ENCODE measurements around the gene ITGB1.

The ITGB1 gene

DNA sequence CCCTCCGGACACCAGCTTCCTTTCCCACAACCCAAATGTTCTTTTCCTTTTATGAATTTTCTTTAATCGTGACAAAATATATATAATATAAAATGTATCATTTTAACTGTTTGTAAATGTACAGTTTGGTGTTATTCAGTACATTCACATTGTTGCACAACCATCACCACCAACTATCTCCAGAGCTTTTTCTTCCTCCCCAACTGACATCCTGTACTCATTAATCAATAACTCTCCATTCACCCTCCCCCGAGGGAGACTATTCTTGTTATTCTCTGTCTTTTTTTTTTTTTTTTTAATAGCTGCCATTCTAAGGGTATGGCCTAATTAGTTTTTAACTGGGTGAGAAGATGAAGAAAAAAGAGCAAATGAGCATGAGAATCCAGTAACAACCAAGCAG, 30.6 kb upstream of the ITGB1 start:
- peaks cover 16% of the 10 kb centered on the region for H3K4me1 ChIP-seq (ENCODE audit: control insufficient read depth, insufficient read depth, low read length)
- H3K36me3 ChIP-seq (ENCODE audit: control insufficient read depth, insufficient read depth, low read length), result no peaks in the 10 kb centered on the region
- no peak overlapping the region for H3K27ac ChIP-seq (ENCODE audit: low read depth, low read length)
- H3K4me3 ChIP-seq (ENCODE audit: low read depth, low read length), result no peak overlapping the region
- H3K27me3 ChIP-seq (ENCODE audit: control insufficient read depth, insufficient read depth, low read length), result no peaks in the 10 kb centered on the region
- peaks cover 11% of the 10 kb centered on the region for H3K9me3 ChIP-seq (ENCODE audit: control insufficient read depth, insufficient read depth, low read depth, low read length)
- H3K9ac ChIP-seq (ENCODE audit: low read length), result no peak overlapping the region

DNA sequence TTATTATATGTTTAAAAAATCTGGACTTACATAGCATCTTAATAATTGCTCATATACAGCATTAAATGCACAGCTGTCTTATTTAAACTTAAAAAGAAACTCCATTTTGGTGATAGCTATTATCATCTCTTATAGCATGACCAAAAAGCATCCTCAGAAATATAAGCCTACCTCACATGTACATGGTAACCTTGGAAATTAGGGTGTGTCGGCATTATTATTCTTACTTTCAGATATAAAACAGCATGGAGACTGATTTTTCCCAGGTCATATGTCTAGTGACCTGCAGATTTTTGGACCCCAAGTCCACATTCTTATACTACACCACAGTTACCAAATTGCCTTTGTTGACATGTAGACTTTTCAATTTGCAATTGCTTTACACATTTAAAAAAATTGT, 29.1 kb upstream of the ITGB1 start:
- Histone ChIP-seq H3K4me1 (ENCODE audit: control insufficient read depth, insufficient read depth, low read length) (peaks cover 29% of the 10 kb centered on the region), H3K27ac (ENCODE audit: low read depth, low read length) (no peak overlapping the region), H3K9me3 (ENCODE audit: control insufficient read depth, insufficient read depth, low read depth, low read length) (peaks cover 10% of the 10 kb centered on the region), H3K27me3 (ENCODE audit: control insufficient read depth, insufficient read depth, low read length) (no peaks in the 10 kb centered on the region), H3K9ac (ENCODE audit: low read length) (no peak overlapping the region), H3K36me3 (ENCODE audit: control insufficient read depth, insufficient read depth, low read length) (no peaks in the 10 kb centered on the region), H3K4me3 (ENCODE audit: low read depth, low read length) (no peak overlapping the region)

DNA sequence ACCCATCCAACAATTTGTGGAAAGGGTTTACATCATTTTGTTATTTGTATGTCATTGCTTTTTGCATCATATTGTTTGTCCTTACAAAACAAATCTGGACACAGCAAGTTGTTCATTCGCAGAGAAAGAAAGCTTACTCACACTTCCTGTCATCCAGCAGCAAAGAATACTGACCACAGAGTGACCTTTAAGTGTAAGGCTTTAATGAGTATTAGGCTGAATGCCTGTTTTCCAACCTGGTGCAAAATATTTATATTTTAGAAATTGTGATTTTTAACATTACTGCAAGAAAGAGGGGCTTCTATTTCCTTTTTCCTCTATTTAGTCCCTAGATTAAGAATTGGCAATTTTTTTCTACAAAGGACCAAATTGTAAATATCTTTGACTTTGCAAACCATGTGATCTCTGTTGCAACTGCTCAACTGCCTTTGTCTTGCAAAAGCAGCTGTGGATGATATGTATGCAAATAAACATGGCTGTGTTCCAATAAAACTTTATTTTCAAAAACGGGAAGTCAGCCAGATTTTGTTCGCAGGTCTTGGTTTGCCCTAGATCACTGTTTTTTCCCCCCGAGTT, 27.8 kb upstream of the ITGB1 start:
- peaks cover 41% of the 10 kb centered on the region for H3K4me1 ChIP-seq (ENCODE audit: control insufficient read depth, insufficient read depth, low read length)
- H3K9ac ChIP-seq (ENCODE audit: low read length), result no peak overlapping the region
- no peak overlapping the region for H3K27ac ChIP-seq (ENCODE audit: low read depth, low read length)

DNA sequence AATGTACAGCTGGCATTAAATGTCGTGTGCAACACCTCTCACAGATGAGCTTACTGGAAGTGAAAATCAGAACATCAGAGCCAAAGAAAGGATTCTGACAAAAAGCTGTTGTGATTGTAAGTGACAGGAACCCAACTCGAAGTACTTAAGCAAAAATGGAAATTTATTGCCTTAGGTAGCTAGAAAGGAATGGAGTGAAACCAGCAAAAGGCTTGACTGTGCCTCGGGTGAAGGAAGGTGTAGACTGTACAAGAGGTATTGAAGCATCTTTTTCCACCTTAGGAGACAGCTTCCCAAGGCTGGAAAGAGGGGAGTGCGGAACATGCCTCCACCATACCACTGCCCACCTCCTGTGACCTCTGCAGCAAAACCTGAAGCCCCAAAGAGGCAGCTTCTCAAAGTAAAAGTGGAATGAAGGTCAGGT, 27.3 kb upstream of the ITGB1 start:
- no peak overlapping the region for H3K27ac ChIP-seq (ENCODE audit: low read depth, low read length)
- peaks cover 44% of the 10 kb centered on the region for H3K4me1 ChIP-seq (ENCODE audit: control insufficient read depth, insufficient read depth, low read length)
- H3K27me3 ChIP-seq (ENCODE audit: control insufficient read depth, insufficient read depth, low read length), result no peaks in the 10 kb centered on the region
- H3K9me3 ChIP-seq (ENCODE audit: control insufficient read depth, insufficient read depth, low read depth, low read length), result no peaks in the 10 kb centered on the region
- no peak overlapping the region for H3K9ac ChIP-seq (ENCODE audit: low read length)
- H3K4me3 ChIP-seq (ENCODE audit: low read depth, low read length), result no peak overlapping the region
- H3K36me3 ChIP-seq (ENCODE audit: control insufficient read depth, insufficient read depth, low read length), result no peaks in the 10 kb centered on the region

More for the DNA sequence above, 27.8 kb upstream of the ITGB1 start:
- Histone ChIP-seq H3K27me3 (ENCODE audit: control insufficient read depth, insufficient read depth, low read length) (no peaks in the 10 kb centered on the region), H3K4me3 (ENCODE audit: low read depth, low read length) (no peak overlapping the region), H3K36me3 (ENCODE audit: control insufficient read depth, insufficient read depth, low read length) (no peaks in the 10 kb centered on the region), H3K9me3 (ENCODE audit: control insufficient read depth, insufficient read depth, low read depth, low read length) (peaks cover 3% of the 10 kb centered on the region)

DNA sequence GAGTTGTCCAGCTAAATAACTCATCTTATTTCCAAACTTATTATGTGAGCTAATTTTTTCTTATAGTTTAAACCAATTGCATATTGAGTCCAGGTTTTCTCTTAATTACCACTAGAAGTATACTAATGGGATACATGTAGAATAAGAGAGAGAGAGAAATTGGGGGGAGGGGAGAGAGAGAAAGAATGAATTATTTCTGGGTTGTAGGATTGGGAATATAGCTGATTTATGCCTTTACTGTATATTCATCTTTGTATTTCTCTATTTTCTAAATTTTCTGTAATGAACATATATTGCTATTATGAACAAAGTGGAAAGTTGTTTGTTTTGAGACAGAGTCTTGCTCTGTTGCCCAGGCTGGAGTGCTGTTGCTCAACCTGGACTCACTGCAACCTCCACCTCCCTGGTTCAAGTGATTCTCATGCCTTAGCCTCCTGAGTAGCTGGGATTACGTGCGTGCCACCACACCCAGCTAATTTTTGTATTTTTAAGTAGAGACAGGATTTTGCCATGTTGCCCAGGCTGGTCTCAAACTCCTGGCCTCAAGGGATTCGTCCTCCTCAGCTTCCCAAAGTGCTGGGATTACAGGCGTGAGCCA, 26.1 kb upstream of the ITGB1 start:
- no peaks in the 10 kb centered on the region for H3K27me3 ChIP-seq (ENCODE audit: control insufficient read depth, insufficient read depth, low read length)
- no peak overlapping the region; the same call in 1 of the 2 replicates for H3K4me3 ChIP-seq (ENCODE audit: low read depth, low read length)
- no peak overlapping the region for H3K9ac ChIP-seq (ENCODE audit: low read length)
- H3K36me3 ChIP-seq (ENCODE audit: control insufficient read depth, insufficient read depth, low read length), result no peaks in the 10 kb centered on the region
- H3K9me3 ChIP-seq (ENCODE audit: control insufficient read depth, insufficient read depth, low read depth, low read length), result no peaks in the 10 kb centered on the region
- H3K27ac ChIP-seq (ENCODE audit: low read depth, low read length), result peak overlapping the region; percentile 56; the same call in 1 of the 2 replicates
- H3K4me1 ChIP-seq (ENCODE audit: control insufficient read depth, insufficient read depth, low read length), result peaks cover 47% of the 10 kb centered on the region

DNA sequence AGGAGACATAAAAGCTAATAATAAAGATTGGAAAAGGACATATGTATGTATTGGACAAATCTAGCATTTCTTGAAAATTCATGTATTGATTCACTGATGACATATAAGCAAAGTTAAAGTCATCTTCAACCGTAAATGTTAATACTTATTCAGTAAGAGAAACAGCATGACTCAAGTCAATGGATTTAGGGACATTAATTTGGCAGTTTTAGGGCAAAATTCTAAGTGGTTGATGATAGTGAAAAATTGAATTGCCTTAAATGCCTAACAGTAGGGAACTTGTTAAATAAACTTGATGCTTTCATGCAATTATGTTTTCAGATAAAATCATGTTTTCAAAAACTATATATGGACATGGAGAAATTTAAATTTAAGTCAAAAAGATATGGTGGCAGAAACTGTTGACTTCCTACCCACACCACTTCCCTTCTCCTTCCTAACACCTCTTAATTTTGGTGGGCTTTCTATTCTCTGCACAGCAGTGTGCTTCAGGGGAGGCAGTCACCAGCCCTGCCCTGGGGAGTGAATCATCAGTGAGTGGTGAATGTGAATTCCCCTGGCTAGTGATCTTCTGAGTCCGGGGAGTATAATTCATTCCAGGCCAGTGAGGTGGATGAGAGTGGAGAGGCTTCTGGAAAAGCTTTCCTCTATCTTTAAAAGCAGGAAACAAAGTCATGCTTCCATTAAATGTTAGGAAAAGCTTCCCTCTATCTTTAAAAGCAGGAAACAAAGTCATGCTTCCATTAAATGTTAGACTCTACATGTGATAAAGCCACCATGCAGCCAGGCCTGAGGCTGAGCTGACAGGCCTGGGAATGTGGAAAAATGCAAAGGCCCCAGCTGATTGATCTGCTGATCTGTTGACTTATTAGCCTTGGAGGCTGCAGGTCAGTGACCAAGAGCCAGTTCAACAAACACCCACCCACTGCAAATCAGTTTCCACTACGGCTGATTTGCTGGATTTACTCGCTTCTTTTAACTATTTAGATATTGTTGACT, 25.2 kb upstream of the ITGB1 start:
- H3K27ac ChIP-seq (ENCODE audit: low read depth, low read length), result peak overlapping the region; percentile 61
- peaks cover 47% of the 10 kb centered on the region for H3K4me1 ChIP-seq (ENCODE audit: control insufficient read depth, insufficient read depth, low read length)
- H3K36me3 ChIP-seq (ENCODE audit: control insufficient read depth, insufficient read depth, low read length), result no peaks in the 10 kb centered on the region
- H3K9me3 ChIP-seq (ENCODE audit: control insufficient read depth, insufficient read depth, low read depth, low read length), result no peaks in the 10 kb centered on the region
- H3K9ac ChIP-seq (ENCODE audit: low read length), result peak overlapping the region; percentile 30
- peak overlapping the region; percentile 5; the same call in 1 of the 2 replicates for H3K4me3 ChIP-seq (ENCODE audit: low read depth, low read length)
- no peaks in the 10 kb centered on the region for H3K27me3 ChIP-seq (ENCODE audit: control insufficient read depth, insufficient read depth, low read length)

DNA sequence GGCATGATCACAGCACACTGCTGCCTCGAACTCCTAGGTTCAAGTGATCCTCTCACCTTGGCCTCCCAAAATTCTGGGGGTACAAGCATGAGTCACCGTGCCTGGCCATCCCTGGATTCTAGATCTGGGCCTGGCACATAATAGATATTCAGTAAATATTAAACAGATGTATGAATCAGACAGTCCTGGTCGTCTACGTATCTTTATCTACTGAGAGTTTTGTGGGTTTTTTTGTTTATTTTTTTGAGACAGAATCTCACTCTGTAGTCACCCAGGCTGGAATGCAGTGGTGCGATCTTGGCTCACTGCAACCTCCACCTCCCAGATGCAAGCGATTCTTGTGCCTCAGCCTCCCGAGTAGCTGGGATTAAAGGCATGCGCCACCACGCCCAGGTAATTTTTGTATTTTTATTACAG, 24.3 kb upstream of the ITGB1 start:
- Histone ChIP-seq H3K9me3 (ENCODE audit: control insufficient read depth, insufficient read depth, low read depth, low read length) (no peaks in the 10 kb centered on the region), H3K27ac (ENCODE audit: low read depth, low read length) (peak overlapping the region; percentile 61; the same call in 1 of the 2 replicates), H3K9ac (ENCODE audit: low read length) (peak overlapping the region; percentile 54), H3K36me3 (ENCODE audit: control insufficient read depth, insufficient read depth, low read length) (no peaks in the 10 kb centered on the region), H3K4me3 (ENCODE audit: low read depth, low read length) (no peak overlapping the region), H3K4me1 (ENCODE audit: control insufficient read depth, insufficient read depth, low read length) (peaks cover 47% of the 10 kb centered on the region), H3K27me3 (ENCODE audit: control insufficient read depth, insufficient read depth, low read length) (no peaks in the 10 kb centered on the region)

DNA sequence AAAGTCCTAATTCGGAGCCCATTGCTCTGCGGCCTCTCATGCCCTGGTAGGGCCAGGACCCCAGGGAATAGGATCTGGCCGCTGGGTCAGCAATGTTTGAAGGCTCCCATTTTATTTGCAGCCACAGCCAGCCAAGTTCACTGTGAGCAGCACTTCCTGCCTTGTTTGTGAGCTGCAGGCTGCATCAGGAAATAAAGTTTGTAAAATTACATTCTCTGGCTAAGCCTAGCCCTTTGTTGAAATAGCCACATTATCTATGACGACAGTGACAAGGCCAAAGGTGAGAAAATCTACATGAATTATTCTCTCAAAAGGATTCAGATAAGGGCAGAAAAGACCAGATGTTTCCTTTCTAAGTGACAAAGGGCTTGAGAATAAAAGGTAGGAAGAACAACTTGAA, 23.7 kb upstream of the ITGB1 start:
- H3K4me1 ChIP-seq (ENCODE audit: control insufficient read depth, insufficient read depth, low read length), result peaks cover 47% of the 10 kb centered on the region

DNA sequence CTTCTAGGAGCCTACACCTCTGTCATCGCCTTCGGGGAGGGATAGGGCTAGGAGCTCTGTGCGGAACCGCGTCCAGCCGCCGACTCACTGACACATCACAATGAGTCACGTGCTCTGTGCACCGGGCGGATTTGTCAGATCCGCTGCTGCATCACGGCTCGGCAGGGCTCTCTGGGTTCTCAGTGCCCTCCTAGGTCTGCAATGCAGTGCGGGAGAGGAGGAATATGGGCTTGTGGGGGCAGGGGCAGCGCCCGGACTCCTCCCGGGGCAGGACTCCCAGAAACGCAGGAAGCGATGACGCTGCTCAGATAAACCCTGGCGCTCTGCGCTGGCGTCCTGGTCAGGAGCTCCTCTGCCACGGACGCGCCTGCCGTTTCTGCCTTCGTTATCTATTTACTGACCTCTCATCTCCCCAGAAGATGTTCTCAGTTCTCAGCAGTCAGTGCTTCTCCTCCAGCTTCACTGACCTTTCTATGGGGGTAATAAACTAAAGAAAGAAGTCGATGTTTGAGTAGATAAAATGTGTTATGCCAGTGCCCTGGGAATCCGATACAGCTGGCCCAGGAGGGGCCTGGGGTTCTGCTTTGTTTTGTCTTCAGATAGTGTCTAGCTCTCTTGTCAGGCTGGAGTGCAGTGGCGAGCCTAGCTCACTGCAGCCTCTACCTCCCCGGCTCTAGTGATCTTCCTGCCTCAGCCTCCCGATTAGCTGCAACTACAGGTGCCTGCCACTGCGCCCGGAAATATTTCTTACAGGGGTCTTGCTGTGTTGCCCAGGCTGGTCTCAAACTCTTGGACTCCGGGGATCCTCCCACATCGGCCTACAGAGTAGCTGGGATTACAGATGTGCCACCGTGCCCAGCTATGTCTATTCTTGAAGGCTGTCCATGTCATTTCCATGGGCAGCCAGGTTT, 22.8 kb upstream of the ITGB1 start:
- H3K27ac ChIP-seq (ENCODE audit: low read depth, low read length), result peak overlapping the region; percentile 65; the same call in 1 of the 2 replicates
- peaks cover 43% of the 10 kb centered on the region for H3K4me1 ChIP-seq (ENCODE audit: control insufficient read depth, insufficient read depth, low read length)
- no peaks in the 10 kb centered on the region for H3K9me3 ChIP-seq (ENCODE audit: control insufficient read depth, insufficient read depth, low read depth, low read length)
- no peaks in the 10 kb centered on the region for H3K36me3 ChIP-seq (ENCODE audit: control insufficient read depth, insufficient read depth, low read length)
- H3K4me3 ChIP-seq (ENCODE audit: low read depth, low read length), result peak overlapping the region; percentile 51
- no peaks in the 10 kb centered on the region for H3K27me3 ChIP-seq (ENCODE audit: control insufficient read depth, insufficient read depth, low read length)
- H3K9ac ChIP-seq (ENCODE audit: low read length), result peak overlapping the region; percentile 80

More for the DNA sequence above, 23.7 kb upstream of the ITGB1 start:
- Histone ChIP-seq H3K4me3 (ENCODE audit: low read depth, low read length) (no peak overlapping the region), H3K27ac (ENCODE audit: low read depth, low read length) (peak overlapping the region; percentile 60; the same call in 1 of the 2 replicates), H3K36me3 (ENCODE audit: control insufficient read depth, insufficient read depth, low read length) (no peaks in the 10 kb centered on the region), H3K27me3 (ENCODE audit: control insufficient read depth, insufficient read depth, low read length) (no peaks in the 10 kb centered on the region), H3K9me3 (ENCODE audit: control insufficient read depth, insufficient read depth, low read depth, low read length) (no peaks in the 10 kb centered on the region), H3K9ac (ENCODE audit: low read length) (peak overlapping the region; percentile 54)

DNA sequence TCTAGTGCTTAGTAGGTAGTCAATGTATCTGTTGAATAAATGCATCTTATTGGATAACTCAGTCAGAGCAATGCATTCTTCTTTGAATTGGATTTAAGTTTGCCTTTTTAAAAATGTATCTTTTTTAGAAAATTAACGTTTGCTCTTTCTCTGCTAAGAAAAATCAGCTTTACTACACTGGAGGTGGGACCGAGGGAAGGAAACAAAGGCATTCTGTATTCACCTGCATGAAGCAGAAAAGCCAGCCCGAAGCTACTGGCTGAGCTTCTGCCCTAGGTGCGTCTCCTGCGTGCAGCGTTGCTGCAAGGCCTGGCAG, 22.2 kb upstream of the ITGB1 start:
- H3K27ac ChIP-seq (ENCODE audit: low read depth, low read length), result no peak overlapping the region; the same call in 1 of the 2 replicates

More for the DNA sequence above, 22.2 kb upstream of the ITGB1 start:
- H3K9me3 ChIP-seq (ENCODE audit: control insufficient read depth, insufficient read depth, low read depth, low read length), result no peaks in the 10 kb centered on the region
- H3K27me3 ChIP-seq (ENCODE audit: control insufficient read depth, insufficient read depth, low read length), result no peaks in the 10 kb centered on the region
- peaks cover 38% of the 10 kb centered on the region for H3K4me1 ChIP-seq (ENCODE audit: control insufficient read depth, insufficient read depth, low read length)
- no peaks in the 10 kb centered on the region for H3K36me3 ChIP-seq (ENCODE audit: control insufficient read depth, insufficient read depth, low read length)
- H3K9ac ChIP-seq (ENCODE audit: low read length), result peak overlapping the region; percentile 80
- H3K4me3 ChIP-seq (ENCODE audit: low read depth, low read length), result peak overlapping the region; percentile 51

Measured in HUES6 (cell line).